H1 (cell line): ENCODE results near the gene PSORS1C2. TPM values are rescaled to one million over a fixed set of nuclear protein-coding genes. Genes with fewer than 3 reads are reported as not detected.

Experiments used
- CTCF ChIA-PET: fragments of 300-600 bp; sonication (Branson Sonifier 250); formaldehyde crosslinking; loops from one replicate; lab custom pipeline; 2021; ENCODE audit not compliant: partially characterized antibody; lab: Charles Lee
- POLR2A ChIA-PET: fragments of 300-600 bp; sonication (Branson Sonifier 250); formaldehyde crosslinking; loops from one replicate; lab custom pipeline; 2021; ENCODE audit warnings: inconsistent platforms; ENCODE audit not compliant: partially characterized antibody; lab: Charles Lee
- DNase-seq, 2 experiments: peaks; one replicate each; pipeline versions ENCODE4 v3.0.0 to v3.0.0-alpha.2; 2010 to 2022; ENCODE audit warnings: low spot score in 2 of 2, low read depth in 1 of 2, mixed read lengths in 1 of 2
- FAIRE-seq: peaks from 2 replicates; lab custom pipeline; 2011; peaks lifted over from hg19 to GRCh38; lab: Jason Lieb, UNC
- H2AFZ ChIP-seq: 2 replicates; pipeline ENCODE4 v1.8.1; 2012; ENCODE audit warnings: low read length, inconsistent platforms
- H2AK5ac ChIP-seq: 2 replicates; pipeline ENCODE4 v1.6.1; 2013; ENCODE audit warnings: low read depth, low read length
- H2BK120ac ChIP-seq: replicated peaks from 2 replicates; pipeline ENCODE3; 2013; ENCODE audit warnings: low read depth, low read length, inconsistent platforms
- H2BK12ac ChIP-seq: 2 replicates; pipeline ENCODE4 v1.6.1; 2013; ENCODE audit warnings: low read depth, low read length
- H2BK15ac ChIP-seq: 2 replicates; pipeline ENCODE4 v1.6.1; 2013; ENCODE audit warnings: low read length
- H2BK20ac ChIP-seq: 2 replicates; pipeline ENCODE4 v1.6.1; 2013; ENCODE audit warnings: low read length
- H2BK5ac ChIP-seq: 2 replicates; pipeline ENCODE4 v1.6.1; 2013; ENCODE audit warnings: low read depth, low read length
- H3K14ac ChIP-seq: 2 replicates; pipeline ENCODE4 v1.6.1; 2013; ENCODE audit warnings: inconsistent platforms; ENCODE audit not compliant: insufficient read length
- H3K18ac ChIP-seq: 2 replicates; pipeline ENCODE4 v1.6.1; 2013; ENCODE audit warnings: low read length; ENCODE audit errors: extremely low read depth
- H3K23ac ChIP-seq: 2 replicates; pipeline ENCODE4 v1.6.1; 2013; ENCODE audit warnings: inconsistent platforms; ENCODE audit not compliant: insufficient read length
- H3K23me2 ChIP-seq: 2 replicates; pipeline ENCODE4 v1.6.1; 2013; ENCODE audit warnings: low read depth, low read length
- H3K27ac ChIP-seq: 2 replicates; pipeline ENCODE4 v1.6.1; 2011; ENCODE audit warnings: low read depth, low read length, inconsistent platforms
- H3K27me3 ChIP-seq, 4 experiments: replicated peaks in 1 of 4; 1 replicate in 1 of 4; 2 replicates in 3 of 4; pipeline versions ENCODE4 v1.6.1 to v1.8.1; 2011 to 2013; ENCODE audit warnings: low read length in 3 of 4, mild to moderate bottlenecking in 3 of 4, inconsistent platforms in 2 of 4, mixed read lengths in 2 of 4, moderate library complexity in 1 of 4; ENCODE audit not compliant: control insufficient read depth in 3 of 4, insufficient read depth in 3 of 4; ENCODE audit errors: extremely low read depth in 1 of 4
- H3K36me3 ChIP-seq, 4 experiments: 2 replicates each; pipeline versions ENCODE4 v1.6.1 to v1.8.1; 2011 to 2013; ENCODE audit warnings: mild to moderate bottlenecking in 4 of 4, low read length in 3 of 4, moderate library complexity in 2 of 4, control low read depth in 1 of 4, inconsistent platforms in 1 of 4; ENCODE audit not compliant: insufficient read depth in 4 of 4, control insufficient read depth in 2 of 4
- H3K4ac ChIP-seq: replicated peaks from 2 replicates; pipeline ENCODE3; 2013; ENCODE audit warnings: low read length, low read depth, mixed read lengths, inconsistent platforms; ENCODE audit not compliant: insufficient read length
- H3K4me1 ChIP-seq, 4 experiments: replicated peaks in 1 of 4; 1 replicate in 1 of 4; 2 replicates in 3 of 4; pipeline versions ENCODE4 v1.6.1 to v1.8.1; 2011 to 2013; ENCODE audit warnings: low read length in 3 of 4, inconsistent platforms in 2 of 4, mixed read lengths in 1 of 4; ENCODE audit not compliant: insufficient read depth in 4 of 4, control insufficient read depth in 3 of 4
- H3K4me2 ChIP-seq, 2 experiments: 2 replicates each; pipeline versions ENCODE4 v1.6.1 to v1.8.1; 2011 to 2013; ENCODE audit warnings: low read depth in 2 of 2, low read length in 2 of 2, control low read depth in 1 of 2, inconsistent platforms in 1 of 2, mild to moderate bottlenecking in 1 of 2; ENCODE audit not compliant: insufficient read depth in 1 of 2
- H3K4me3 ChIP-seq, 4 experiments: fragments of 200-600, 300-600 bp in 1 of 4; sonication (generic), shearing (Covaris generic), sonication (Bioruptor Twin) in 1 of 4; 2 replicates each; pipeline versions ENCODE4 v1.5.1 to v1.8.1; 2011 to 2016; ENCODE audit warnings: low read length in 4 of 4, low read depth in 3 of 4, control low read depth in 2 of 4, inconsistent platforms in 2 of 4, mild to moderate bottlenecking in 2 of 4, mixed read lengths in 1 of 4, moderate library complexity in 1 of 4; ENCODE audit not compliant: insufficient read depth in 2 of 4; ENCODE audit errors: extremely low read depth in 1 of 4
- H3K56ac ChIP-seq: replicated peaks from 2 replicates; pipeline ENCODE3; 2013; ENCODE audit warnings: low read depth, mild to moderate bottlenecking, mixed read lengths, low read length, inconsistent platforms; ENCODE audit not compliant: insufficient read length
- H3K79me1 ChIP-seq: 2 replicates; pipeline ENCODE4 v1.6.1; 2013; ENCODE audit warnings: low read depth, low read length, control low read depth
- H3K79me2 ChIP-seq, 2 experiments: 2 replicates each; pipeline versions ENCODE4 v1.6.1 to v1.8.1; 2012 to 2013; ENCODE audit warnings: low read length in 2 of 2, mild to moderate bottlenecking in 2 of 2, inconsistent platforms in 1 of 2; ENCODE audit not compliant: insufficient read depth in 2 of 2, control insufficient read depth in 1 of 2
- H3K9ac ChIP-seq, 4 experiments: replicated peaks in 1 of 4; 1 replicate in 1 of 4; 2 replicates in 3 of 4; pipeline versions ENCODE4 v1.6.1 to v1.8.1; 2011 to 2013; ENCODE audit warnings: low read depth in 3 of 4, low read length in 3 of 4, control low read depth in 2 of 4, mild to moderate bottlenecking in 2 of 4, moderate library complexity in 2 of 4, inconsistent platforms in 1 of 4; ENCODE audit errors: extremely low read depth in 1 of 4
- H3K9me3 ChIP-seq, 2 experiments: 2 replicates each; pipeline versions ENCODE4 v1.6.1 to v1.8.1; 2012 to 2013; ENCODE audit warnings: mild to moderate bottlenecking in 2 of 2, moderate library complexity in 2 of 2, control low read depth in 1 of 2, inconsistent platforms in 1 of 2, low read depth in 1 of 2, low read length in 1 of 2, mixed read lengths in 1 of 2; ENCODE audit not compliant: insufficient read depth in 2 of 2
- H4K20me1 ChIP-seq, 2 experiments: replicated peaks in 1 of 2; 2 replicates each; pipeline versions ENCODE3 to v1.8.1; 2011 to 2013; ENCODE audit warnings: inconsistent platforms in 2 of 2, low read length in 2 of 2, mild to moderate bottlenecking in 1 of 2; ENCODE audit not compliant: insufficient read depth in 2 of 2, control insufficient read depth in 1 of 2
- H4K5ac ChIP-seq: 2 replicates; pipeline ENCODE4 v1.6.1; 2013; ENCODE audit warnings: low read length, low read depth, mixed read lengths, inconsistent platforms; ENCODE audit not compliant: insufficient read length
- H4K8ac ChIP-seq: 2 replicates; pipeline ENCODE4 v1.8.0; 2013; ENCODE audit warnings: mild to moderate bottlenecking, moderate library complexity, low read length, inconsistent platforms; ENCODE audit not compliant: insufficient read depth; ENCODE audit errors: extremely low read depth
- H4K91ac ChIP-seq: replicated peaks from 2 replicates; pipeline ENCODE3; 2013; ENCODE audit warnings: low read length, mixed read lengths, inconsistent platforms; ENCODE audit not compliant: insufficient read length
- E2F6 ChIP-seq: IDR thresholded peaks from 2 replicates; pipeline ENCODE4 v1.6.1; 2012; ENCODE audit warnings: inconsistent platforms
- NANOG ChIP-seq: IDR thresholded peaks from 2 replicates; pipeline ENCODE4 v1.6.1; 2011; ENCODE audit warnings: low read length, low read depth, mild to moderate bottlenecking, inconsistent platforms; ENCODE audit not compliant: insufficient read depth, poor library complexity, severe bottlenecking
- SIRT6 ChIP-seq: IDR thresholded peaks from one replicate; pipeline ENCODE4 v1.7.1; 2012; ENCODE audit warnings: low read length, inconsistent platforms
- SIX5 ChIP-seq: IDR thresholded peaks from 2 replicates; pipeline ENCODE4 v1.6.1; 2011; ENCODE audit warnings: mild to moderate bottlenecking, low read depth, low read length
- TBP ChIP-seq: IDR thresholded peaks from 2 replicates; pipeline ENCODE4 v1.6.1; 2011; ENCODE audit warnings: low read depth, low read length, improper control_type of control experiment
- ZNF274 ChIP-seq: IDR thresholded peaks from 2 replicates; pipeline ENCODE4 v1.7.0; 2012; ENCODE audit warnings: low read length, borderline replicate concordance; ENCODE audit errors: extremely low read depth
- WGBS, 2 experiments: shearing (Covaris generic) in 1 of 2; methylation state at CpG; one replicate each; pipeline versions ENCODE4 v1.1.6 to v1.1.7; 2013 to 2015; ENCODE audit warnings: low lambda C conversion rate in 2 of 2, mixed read lengths in 2 of 2, inconsistent platforms in 1 of 2, low coverage in 1 of 2, missing lambda C conversion rate in 1 of 2; ENCODE audit not compliant: insufficient replicate concordance in 2 of 2, insufficient coverage in 1 of 2, insufficient read length in 1 of 2; ENCODE audit errors: extremely low coverage in 1 of 2, missing lambda C conversion rate in 1 of 2; 5-methylcytosine and 5-hydroxymethylcytosine counted together
- polyA plus RNA-seq, 7 experiments: library from polyadenylated mRNA; depleted of rRNA in 3 of 7; stranded (reverse) in 5 of 7; unstranded in 2 of 7; fragments of >200 nt in 5 of 7; fragments of 200-250 nt in 2 of 7; gene quantifications; 1 replicate in 5 of 7; 2 replicates in 1 of 7; 4 replicates in 1 of 7; pipeline versions ENCODE4 v1.2.1 to v1.2.3, GENCODE V29; 2011 to 2013; ENCODE audit warnings: missing spikeins in 2 of 7, mixed read lengths in 2 of 7
- total RNA-seq: library from RNA; stranded (reverse); fragmentation: NEBNext Ultra II Directional; extraction: Animal tissue kit (Norgen Biotek cat#: 25700); gene quantifications from 2 replicates; pipeline ENCODE4 v1.2.1, GENCODE V29; 2021
- TF ChIP-seq, protein P1 (sequence below), 3 experiments: IDR thresholded peaks; 1 replicate in 2 of 3; 2 replicates in 1 of 3; pipeline versions ENCODE4 v1.5.1 to v1.6.1; 2011; ENCODE audit warnings: low read length in 3 of 3, mild to moderate bottlenecking in 3 of 3, inconsistent platforms in 2 of 3, low read depth in 1 of 3, moderate library complexity in 1 of 3; ENCODE audit not compliant: insufficient read depth in 1 of 3; ENCODE audit errors: control extremely low read depth in 1 of 3

PSORS1C2 gene
- total and polyA plus RNA-seq, 2 of the 8 experiments (the other 6 are each of a cell fraction or from before 2014, with no cell fraction given) = 0.11 TPM; not detected in 1

GRCh38 chr6:31092769-31093505 is 45.9 kb downstream of the PSORS1C2 start:
- ChIA-PET CTCF (interaction anchor here (0.7 to 3.4 kb wide), 13 partner anchors 8 to 178 kb away, joined by 3 to 18 read pairs (median 5); partner anchors contain the start of gene VARS2), POLR2A (interaction anchor here (1.4 kb wide), 1 partner anchor 18 kb away, joined by 3 read pairs; no protein-coding TSS in a partner anchor)
- H3K9ac ChIP-seq = no peak overlapping the region
- H2BK5ac ChIP-seq = no peak overlapping the region
- H3K4me2 ChIP-seq = no peak overlapping the region
- 93% methylated on average over 11 of the region's 12 CpGs; no CpG with 5 or more reads in 1 of the 2 experiments for WGBS, 2 experiments
- DNase-seq (no peak), FAIRE-seq (no peak)
- no peak overlapping the region for H3K14ac ChIP-seq
- no peak overlapping the region for H2BK15ac ChIP-seq
- H4K20me1 ChIP-seq = no peaks in the 10 kb centered on the region
- no peak overlapping the region for H4K5ac ChIP-seq
- H2BK120ac ChIP-seq = no peak overlapping the region
- no peak overlapping the region for H2BK12ac ChIP-seq
- no peak overlapping the region for H3K18ac ChIP-seq
- H3K4me3 ChIP-seq = no peak overlapping the region
- H3K56ac ChIP-seq = no peak overlapping the region
- H4K8ac ChIP-seq = no peak overlapping the region
- no peaks in the 10 kb centered on the region for H3K79me1 ChIP-seq
- no peak overlapping the region for H2BK20ac ChIP-seq
- no peak overlapping the region for H4K91ac ChIP-seq
- H3K23me2 ChIP-seq = no peaks in the 10 kb centered on the region
- no peak overlapping the region for H2AFZ ChIP-seq
- no peak for TF ChIP-seq ZNF274
- no peak for TF ChIP-seq NANOG
- TF ChIP-seq E2F6 = no peak
- no peak for TF ChIP-seq SIX5
- TF ChIP-seq TBP = no peak
- TF ChIP-seq, protein P1, sequence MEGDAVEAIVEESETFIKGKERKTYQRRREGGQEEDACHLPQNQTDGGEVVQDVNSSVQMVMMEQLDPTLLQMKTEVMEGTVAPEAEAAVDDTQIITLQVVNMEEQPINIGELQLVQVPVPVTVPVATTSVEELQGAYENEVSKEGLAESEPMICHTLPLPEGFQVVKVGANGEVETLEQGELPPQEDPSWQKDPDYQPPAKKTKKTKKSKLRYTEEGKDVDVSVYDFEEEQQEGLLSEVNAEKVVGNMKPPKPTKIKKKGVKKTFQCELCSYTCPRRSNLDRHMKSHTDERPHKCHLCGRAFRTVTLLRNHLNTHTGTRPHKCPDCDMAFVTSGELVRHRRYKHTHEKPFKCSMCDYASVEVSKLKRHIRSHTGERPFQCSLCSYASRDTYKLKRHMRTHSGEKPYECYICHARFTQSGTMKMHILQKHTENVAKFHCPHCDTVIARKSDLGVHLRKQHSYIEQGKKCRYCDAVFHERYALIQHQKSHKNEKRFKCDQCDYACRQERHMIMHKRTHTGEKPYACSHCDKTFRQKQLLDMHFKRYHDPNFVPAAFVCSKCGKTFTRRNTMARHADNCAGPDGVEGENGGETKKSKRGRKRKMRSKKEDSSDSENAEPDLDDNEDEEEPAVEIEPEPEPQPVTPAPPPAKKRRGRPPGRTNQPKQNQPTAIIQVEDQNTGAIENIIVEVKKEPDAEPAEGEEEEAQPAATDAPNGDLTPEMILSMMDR (IDR thresholded peaks at IDR 0.05; ENCODE audit: control extremely low read depth in 1 of 3, insufficient read depth in 1 of 3, low read depth in 1 of 3, low read length in 3 of 3) = no peak
- TF ChIP-seq SIRT6 = no peak
- TF ChIP-seq, all 59 proteins: peak for 0
- no peak overlapping the region for H3K4ac ChIP-seq
- H3K79me2 ChIP-seq = no peaks in the 10 kb centered on the region
- H3K36me3 ChIP-seq = no peaks in the 10 kb centered on the region
- H3K23ac ChIP-seq = no peak overlapping the region
- H3K27ac ChIP-seq = no peak overlapping the region
- no peaks in the 10 kb centered on the region for H3K9me3 ChIP-seq
- H3K4me1 ChIP-seq = peaks cover 0 to 3% (median 0%) of the 10 kb centered on the region in 4 experiments; a peak in 3 of 7 replicates
- no peaks in the 10 kb centered on the region for H3K27me3 ChIP-seq
- no peak overlapping the region for H2AK5ac ChIP-seq
